ENCODE results near the gene CNST. TPM values are rescaled to one million over a fixed set of nuclear protein-coding genes. Genes with fewer than 3 reads are reported as not detected.

The CNST gene
- polyA plus RNA-seq, 1 experiment, result 21.5 TPM

DNA sequence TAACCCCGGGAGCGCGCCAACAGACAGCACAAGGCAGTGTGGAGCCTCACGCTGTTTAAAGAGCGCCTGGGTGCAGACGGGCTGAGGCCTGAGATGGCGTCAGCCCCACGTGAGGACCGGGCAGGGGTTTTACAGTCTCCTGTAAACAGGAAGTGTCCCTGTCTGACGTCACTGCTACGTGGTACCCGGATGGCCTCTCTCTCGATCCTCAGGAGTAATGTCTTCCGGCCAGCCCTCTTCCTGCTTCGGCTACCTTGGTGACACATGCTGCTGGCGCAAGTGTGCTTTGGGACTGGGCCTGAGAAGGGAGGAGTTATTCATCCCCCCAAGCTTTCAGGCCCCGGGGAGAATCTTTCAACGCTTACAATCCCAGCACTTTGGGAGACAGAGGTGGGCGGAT, 41.2 kb downstream of the CNST start:
- DNase-seq (ENCODE audit: low read depth, low spot score), result no peak
- Histone ChIP-seq H3K27me3 (ENCODE audit: control insufficient read depth, insufficient read depth, low read length) (no peaks in the 10 kb centered on the region), H3K4me3 (ENCODE audit: low read depth, low read length) (no peak overlapping the region), H3K27ac (ENCODE audit: low read depth, low read length) (no peak overlapping the region), H3K9me3 (ENCODE audit: control insufficient read depth, insufficient read depth, low read length) (peaks cover 22% of the 10 kb centered on the region)
- POLR2A ChIA-PET, result no interaction called here
- TF ChIP-seq, protein P1, sequence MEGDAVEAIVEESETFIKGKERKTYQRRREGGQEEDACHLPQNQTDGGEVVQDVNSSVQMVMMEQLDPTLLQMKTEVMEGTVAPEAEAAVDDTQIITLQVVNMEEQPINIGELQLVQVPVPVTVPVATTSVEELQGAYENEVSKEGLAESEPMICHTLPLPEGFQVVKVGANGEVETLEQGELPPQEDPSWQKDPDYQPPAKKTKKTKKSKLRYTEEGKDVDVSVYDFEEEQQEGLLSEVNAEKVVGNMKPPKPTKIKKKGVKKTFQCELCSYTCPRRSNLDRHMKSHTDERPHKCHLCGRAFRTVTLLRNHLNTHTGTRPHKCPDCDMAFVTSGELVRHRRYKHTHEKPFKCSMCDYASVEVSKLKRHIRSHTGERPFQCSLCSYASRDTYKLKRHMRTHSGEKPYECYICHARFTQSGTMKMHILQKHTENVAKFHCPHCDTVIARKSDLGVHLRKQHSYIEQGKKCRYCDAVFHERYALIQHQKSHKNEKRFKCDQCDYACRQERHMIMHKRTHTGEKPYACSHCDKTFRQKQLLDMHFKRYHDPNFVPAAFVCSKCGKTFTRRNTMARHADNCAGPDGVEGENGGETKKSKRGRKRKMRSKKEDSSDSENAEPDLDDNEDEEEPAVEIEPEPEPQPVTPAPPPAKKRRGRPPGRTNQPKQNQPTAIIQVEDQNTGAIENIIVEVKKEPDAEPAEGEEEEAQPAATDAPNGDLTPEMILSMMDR (IDR thresholded peaks at IDR 0.05; ENCODE audit: low read depth, low read length), result no peak
- CTCF ChIA-PET, result no interaction called here

DNA sequence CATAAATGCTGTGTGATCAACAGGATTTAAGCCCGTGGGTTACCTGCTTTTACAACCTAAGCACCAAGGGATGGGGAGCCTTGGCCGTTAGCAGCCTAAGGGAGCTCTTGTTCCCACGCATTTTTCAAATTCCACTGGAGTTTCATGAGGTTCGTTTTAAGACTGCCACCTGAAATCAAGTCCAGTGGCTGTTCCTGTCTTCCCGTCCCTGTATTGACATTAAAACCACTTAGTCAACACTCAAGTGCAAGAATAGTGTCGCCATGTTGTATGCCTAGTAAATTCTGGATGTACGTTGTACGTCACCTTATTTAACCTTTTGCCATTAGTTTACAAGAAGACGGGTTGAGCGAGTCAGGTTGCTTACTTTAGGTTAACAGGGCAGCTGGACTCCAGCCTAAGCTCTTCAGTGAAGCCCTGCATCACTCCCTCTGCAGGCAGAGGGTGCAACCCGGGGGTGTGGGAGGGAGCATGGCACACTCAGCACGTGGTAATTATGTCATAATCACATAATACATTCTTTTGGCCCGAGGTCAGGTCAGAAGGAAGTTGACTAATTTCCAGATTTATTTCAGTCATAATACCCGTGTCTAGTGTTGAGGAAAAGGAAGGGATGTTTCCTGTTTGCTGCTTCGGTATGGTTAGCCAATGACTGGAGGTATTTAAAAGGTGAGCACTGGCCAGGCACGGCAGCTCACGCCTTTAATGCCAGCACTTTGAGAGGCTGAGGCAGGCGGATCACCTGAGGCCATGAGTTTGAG, 42.5 kb downstream of the CNST start:
- TF ChIP-seq, protein P1 (IDR thresholded peaks at IDR 0.05; ENCODE audit: low read depth, low read length), result peak; percentile 33; the same call in 1 of the 2 replicates
- peak; percentile 88 for DNase-seq (ENCODE audit: low read depth, low spot score)
- ChIA-PET POLR2A (interaction anchor here (0.6 to 1.3 kb wide), 5 partner anchors 12 to 160 kb away, joined by 3 to 6 read pairs (median 3); partner anchors contain the start of genes CNST and TFB2M), CTCF (interaction anchor here (0.6 to 1.3 kb wide), 3 partner anchors 9 to 13 kb away, joined by 3 to 6 read pairs (median 3); no protein-coding TSS in a partner anchor)
- Histone ChIP-seq H3K27me3 (ENCODE audit: control insufficient read depth, insufficient read depth, low read length) (no peaks in the 10 kb centered on the region), H3K9me3 (ENCODE audit: control insufficient read depth, insufficient read depth, low read length) (peaks cover 18% of the 10 kb centered on the region), H3K27ac (ENCODE audit: low read depth, low read length) (peak overlapping the region; percentile 87), H3K4me3 (ENCODE audit: low read depth, low read length) (no peak overlapping the region)

DNA sequence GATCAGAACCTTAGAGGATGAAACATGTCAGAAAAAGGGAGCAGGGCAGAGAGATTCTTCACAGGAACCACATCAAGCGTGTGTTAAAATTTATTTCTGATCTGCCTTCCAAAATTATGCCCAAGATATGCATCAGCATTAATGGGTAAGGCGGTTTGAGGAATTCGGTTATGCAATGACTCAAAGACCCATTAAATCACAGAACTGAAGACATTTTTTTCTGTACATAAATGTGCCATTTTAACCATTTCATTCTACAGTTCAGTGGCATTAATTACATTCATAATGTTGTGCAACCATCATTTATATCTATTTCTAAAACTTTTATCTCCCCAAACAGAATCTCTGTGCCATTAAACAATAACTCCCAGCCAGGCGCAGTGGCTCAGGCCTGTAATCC, 43.4 kb downstream of the CNST start:
- ChIA-PET POLR2A (no interaction called here), CTCF (interaction anchor here (0.6 kb wide), 1 partner anchor 9 kb away, joined by 3 read pairs; no protein-coding TSS in a partner anchor)
- Histone ChIP-seq H3K27ac (ENCODE audit: low read depth, low read length) (peak overlapping the region; percentile 87), H3K27me3 (ENCODE audit: control insufficient read depth, insufficient read depth, low read length) (no peaks in the 10 kb centered on the region), H3K9me3 (ENCODE audit: control insufficient read depth, insufficient read depth, low read length) (peaks cover 15% of the 10 kb centered on the region), H3K4me3 (ENCODE audit: low read depth, low read length) (no peak overlapping the region)
- no peak for DNase-seq (ENCODE audit: low read depth, low spot score)
- TF ChIP-seq, protein P1 (IDR thresholded peaks at IDR 0.05; ENCODE audit: low read depth, low read length), result no peak

DNA sequence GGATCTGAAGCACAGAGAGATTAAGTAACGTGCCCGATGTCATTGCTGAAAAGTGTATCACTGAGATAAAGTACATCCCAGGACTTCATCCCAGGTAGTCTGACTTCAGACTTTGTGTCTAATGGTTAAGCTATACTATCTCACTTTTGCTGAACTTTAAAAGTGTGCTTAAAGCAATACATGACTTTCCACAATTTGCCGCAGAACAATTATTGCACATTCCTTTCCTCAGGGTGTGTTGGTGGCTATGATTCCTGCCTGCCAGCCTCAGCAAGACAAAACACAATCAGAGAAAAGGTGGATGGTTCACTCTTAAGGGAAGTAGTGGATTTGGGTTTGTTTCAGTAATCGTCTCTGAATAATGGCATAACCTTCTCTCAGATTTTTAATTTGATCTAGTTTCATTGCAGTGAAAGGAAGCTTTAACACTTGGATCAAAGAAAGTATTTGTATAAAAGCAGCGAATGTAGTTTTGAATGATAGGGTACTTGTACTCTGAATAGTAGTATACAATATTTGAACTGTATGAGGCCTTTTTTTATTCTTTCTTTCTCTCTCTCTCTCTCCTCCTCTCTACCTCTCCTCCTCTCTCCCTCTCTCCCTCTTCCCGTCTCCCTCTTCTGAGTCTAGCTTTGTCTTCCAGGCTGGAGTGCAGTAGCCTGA, 47.0 kb downstream of the CNST start:
- H3K27me3 ChIP-seq (ENCODE audit: control insufficient read depth, insufficient read depth, low read length), result no peaks in the 10 kb centered on the region
- no peak overlapping the region for H3K4me3 ChIP-seq (ENCODE audit: low read depth, low read length)
- DNase-seq (ENCODE audit: low read depth, low spot score), result no peak
- TF ChIP-seq, protein P1 (IDR thresholded peaks at IDR 0.05; ENCODE audit: low read depth, low read length), result no peak
- H3K9me3 ChIP-seq (ENCODE audit: control insufficient read depth, insufficient read depth, low read length), result no peaks in the 10 kb centered on the region
- no peak overlapping the region for H3K27ac ChIP-seq (ENCODE audit: low read depth, low read length)
- CTCF ChIA-PET, result no interaction called here
- POLR2A ChIA-PET, result interaction anchor here (0.6 kb wide), 1 partner anchor 19 kb away, joined by 3 read pairs; no protein-coding TSS in a partner anchor

DNA sequence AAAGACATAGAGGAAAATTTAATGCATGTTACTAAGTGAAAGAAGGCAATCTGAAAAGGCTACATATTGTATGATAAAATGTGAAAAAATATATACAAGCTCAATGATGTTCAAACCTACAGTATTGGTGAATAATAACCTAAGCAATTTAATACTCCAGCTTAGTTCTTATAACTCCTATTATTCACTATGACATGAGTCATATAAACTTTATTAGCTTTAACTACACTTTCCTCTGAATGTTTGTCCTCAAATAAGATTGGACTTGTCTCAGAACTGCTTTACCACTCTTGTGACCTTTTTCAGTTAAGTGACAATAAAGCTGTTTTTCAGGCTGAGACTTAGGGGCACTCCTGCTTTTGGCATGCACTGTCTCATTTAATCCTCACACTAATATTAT, 50.9 kb downstream of the CNST start:
- no peak overlapping the region for H3K27ac ChIP-seq (ENCODE audit: low read depth, low read length)
- H3K27me3 ChIP-seq (ENCODE audit: control insufficient read depth, insufficient read depth, low read length), result no peaks in the 10 kb centered on the region
- ChIA-PET CTCF (no interaction called here), POLR2A (no interaction called here)
- no peak for DNase-seq (ENCODE audit: low read depth, low spot score)
- TF ChIP-seq, protein P1 (IDR thresholded peaks at IDR 0.05; ENCODE audit: low read depth, low read length), result no peak
- no peak overlapping the region for H3K4me3 ChIP-seq (ENCODE audit: low read depth, low read length)
- H3K9me3 ChIP-seq (ENCODE audit: control insufficient read depth, insufficient read depth, low read length), result no peaks in the 10 kb centered on the region
